ENCODE results near the gene GPR17.

The GPR17 gene, protein sequence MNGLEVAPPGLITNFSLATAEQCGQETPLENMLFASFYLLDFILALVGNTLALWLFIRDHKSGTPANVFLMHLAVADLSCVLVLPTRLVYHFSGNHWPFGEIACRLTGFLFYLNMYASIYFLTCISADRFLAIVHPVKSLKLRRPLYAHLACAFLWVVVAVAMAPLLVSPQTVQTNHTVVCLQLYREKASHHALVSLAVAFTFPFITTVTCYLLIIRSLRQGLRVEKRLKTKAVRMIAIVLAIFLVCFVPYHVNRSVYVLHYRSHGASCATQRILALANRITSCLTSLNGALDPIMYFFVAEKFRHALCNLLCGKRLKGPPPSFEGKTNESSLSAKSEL

DNA sequence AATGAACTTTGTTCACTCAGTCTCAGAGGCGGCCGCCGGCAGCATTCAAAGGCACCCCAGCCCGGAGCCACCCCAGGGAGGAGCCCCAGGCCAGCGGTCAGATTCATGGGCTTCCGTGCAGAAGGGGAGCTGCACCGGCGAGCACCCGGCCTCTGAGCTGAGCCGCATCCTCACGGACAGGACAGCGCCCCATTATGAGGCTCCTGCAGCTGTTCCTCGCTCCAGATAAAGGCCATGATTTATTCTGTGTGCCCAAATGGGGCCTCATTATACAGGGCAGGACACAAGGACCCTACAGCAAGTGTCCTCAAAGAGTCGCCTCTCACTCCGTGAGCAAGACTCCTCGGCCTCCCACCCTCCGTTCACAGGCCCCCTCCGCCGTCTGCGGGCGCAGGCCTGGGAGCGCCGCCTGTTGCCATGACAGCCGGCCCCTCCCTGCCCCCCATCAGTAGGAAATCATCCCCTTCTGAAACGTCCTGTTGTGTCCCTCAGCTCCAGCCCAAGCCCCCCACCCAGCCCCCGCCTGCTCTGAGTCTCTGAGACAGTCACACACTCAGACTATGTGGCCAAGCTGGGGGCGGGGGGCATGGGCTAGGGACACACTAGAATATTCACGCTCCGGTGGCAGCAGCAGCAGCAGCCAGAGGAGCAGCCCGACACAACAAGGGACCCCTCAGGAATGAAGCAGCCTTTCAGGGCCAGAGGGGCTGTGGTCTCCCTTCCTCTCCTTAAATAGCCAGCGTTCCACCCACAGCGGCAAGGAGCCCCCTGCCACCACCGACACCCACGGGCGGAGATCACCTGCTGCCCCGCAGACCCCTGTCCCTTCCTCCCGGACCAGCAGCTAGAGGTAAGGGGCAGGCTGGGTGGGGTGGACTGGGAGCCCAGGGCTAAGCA lies at the start of gene GPR17:
Gene GPR17, plus strand, starts transcription at position 759 of the 897 bp plus-strand sequence. CDS start 4,583 bp downstream, outside the sequence.
- no peak for DNase-seq

DNA sequence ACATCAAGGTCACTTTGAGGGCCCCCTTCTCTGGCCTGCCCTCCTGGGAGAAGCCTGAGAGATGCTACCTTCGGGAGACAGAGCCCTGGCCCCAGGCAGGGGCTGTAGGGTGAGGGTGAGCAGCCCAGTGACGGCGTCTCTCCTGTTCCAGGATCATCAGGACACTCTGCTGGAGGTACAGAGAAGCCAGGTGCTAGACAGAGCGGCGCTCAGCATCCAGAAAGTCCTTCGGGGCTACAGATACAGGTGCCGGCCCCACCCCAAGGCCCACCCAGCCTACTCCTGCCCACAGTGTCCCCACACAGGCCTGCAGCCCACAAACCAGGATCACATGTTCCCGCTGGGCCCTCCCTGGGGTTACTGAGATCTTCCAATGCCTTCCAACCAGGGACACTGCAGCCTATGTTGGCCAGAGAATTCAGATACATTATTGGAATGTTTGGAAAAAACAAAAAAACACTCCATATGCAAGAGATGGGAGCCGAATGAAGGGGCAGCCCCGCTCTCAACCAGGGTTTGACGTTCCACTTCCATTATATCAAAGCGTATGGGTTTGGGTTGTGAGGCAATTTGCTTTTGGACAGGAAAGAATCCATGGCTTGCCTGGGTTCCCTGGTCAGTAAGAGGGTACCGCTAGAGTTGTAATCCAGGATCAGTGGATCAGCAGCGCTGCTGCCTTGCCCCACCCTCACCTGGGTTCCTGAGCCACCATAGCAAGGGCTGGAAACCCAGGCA lies 49.5 kb upstream of the GPR17 start:
- DNase-seq: no peak

GRCh38 chr2:127597046-127597983 lies 48.6 kb upstream of the GPR17 start:
- no peak for DNase-seq

GRCh38 chr2:127597984-127598380 lies 48.0 kb upstream of the GPR17 start:
- DNase-seq: no peak

GRCh38 chr2:127598711-127599110 lies 47.2 kb upstream of the GPR17 start:
- no peak for DNase-seq

- no peak for DNase-seq
Observed at GRCh38 chr2:127599211-127599610, 46.7 kb upstream of the GPR17 start.

DNA sequence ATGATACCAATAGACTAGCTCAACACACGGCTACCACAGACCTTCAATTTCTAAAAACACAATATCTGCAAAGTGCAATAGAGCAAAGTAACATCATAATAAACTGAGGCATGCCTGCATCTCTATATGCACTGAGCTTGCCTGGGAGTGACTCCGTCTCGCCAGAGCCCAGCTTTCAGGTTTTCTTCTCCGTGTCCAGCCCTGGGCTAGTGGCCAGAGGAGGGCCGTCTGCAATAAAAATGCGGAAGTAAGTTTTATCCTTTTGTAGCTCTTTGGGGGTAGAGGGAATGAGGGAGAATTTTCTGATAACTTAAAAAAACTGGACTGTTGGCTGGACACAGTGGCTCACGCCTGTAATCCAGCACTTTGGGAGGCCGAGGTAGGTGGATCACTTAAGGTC lies 41.0 kb upstream of the GPR17 start:
- no peak for DNase-seq

DNA sequence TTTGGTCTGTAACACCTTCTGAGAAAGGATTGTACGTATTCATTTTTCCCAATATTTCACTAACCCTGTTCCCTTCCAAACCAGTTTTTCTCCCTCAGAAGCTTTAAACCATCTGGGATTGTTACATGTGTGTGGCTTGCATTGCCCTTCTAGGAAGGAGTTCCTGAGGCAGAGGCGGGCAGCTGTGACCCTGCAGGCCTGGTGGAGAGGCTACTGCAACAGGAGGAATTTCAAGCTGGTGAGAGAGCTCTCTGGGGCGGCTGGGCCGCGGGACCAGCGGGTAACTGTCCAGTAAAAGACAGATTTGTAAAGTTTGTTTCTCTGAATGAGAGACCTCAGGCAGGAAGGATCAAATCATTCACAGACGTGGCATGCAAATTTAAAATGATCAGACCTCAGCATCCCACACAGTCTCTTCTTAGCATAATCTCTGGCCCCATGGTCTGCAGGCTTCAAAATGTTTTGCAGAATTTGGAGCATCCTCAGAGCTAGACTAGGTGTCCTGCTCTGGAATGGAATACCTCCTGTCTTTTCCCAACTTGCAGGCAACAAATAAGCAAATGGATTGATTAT lies 40.2 kb upstream of the GPR17 start:
- no peak for DNase-seq

DNA sequence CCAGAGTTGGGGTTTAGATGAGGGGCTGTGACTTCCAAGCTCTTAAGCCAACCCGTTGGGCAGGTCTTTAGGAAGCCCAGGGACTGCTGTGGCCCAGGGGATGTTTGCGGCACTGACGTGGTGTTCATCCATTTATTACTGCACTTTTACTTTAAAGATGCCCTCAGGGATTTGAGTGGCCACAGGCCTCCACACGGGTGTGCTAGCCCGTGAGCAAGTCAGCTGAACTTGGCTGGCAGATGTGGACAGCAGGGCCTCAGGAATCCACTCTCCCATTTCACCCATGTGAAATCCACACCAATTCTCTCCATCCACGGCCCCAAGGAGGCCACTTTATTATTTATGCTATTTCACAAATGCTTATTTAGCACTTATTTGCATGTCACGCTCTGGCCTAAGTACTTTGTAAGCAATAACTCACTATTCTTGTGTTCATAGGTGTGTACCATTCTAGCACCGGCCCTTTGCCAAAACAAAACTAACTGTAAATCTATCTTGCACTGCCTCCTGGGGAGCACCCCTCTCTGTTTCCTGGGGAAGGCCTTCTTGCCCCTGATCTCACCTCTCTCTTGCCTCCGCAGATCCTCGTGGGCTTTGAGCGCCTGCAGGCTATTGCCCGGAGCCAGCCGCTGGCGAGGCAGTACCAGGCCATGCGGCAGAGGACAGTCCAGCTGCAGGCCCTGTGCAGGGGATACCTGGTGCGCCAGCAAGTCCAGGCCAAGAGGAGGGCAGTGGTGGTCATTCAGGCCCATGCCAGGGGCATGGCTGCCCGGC lies 39.1 kb upstream of the GPR17 start:
- no peak for DNase-seq

GRCh38 chr2:127607399-127607908 lies 38.5 kb upstream of the GPR17 start:
- no peak for DNase-seq

DNA sequence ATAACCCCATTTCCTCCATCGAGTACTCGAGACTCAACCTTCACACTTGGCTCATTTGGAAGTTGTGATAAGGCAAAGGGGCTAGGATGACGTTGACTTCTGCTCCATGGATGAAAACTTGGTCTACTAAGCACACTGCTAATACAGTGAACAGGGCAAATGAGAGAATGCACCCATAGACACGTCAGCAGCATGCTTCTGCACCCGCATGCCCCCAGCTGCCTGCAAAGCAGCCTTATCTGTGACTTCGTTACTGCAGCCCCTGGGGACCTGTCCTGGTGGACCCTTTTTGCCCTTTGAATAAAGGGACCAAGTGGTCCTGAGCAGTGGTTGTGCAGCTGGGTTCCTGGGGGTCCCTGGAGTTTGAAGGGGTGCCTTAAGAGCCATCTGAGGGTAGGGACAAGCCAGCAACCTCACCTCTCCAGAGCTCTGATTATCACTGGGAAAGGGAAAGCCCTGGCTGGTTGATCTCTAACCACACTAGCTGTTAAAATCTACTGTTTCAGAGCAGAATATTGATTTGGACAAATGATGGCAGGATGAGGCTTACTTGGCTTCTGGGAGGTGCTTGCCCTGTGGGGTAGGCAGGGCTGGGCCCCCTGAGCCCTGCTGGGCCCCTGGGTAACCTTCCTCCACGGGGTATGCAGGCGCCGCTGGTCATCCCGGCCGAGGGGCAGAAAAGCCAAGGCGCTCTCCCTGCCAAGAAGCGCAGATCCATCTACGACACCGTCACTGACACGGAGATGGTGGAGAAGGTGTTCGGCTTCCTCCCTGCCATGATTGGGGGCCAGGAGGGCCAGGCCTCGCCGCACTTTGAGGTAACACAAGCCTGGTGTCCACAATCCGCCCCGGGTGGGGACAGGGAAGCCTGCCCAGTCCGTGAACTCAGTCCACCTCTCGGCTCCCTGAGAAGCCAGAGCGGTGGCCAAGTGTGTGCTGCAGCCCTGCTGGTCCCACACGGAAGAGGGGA lies 37.6 kb upstream of the GPR17 start:
- no peak for DNase-seq

DNA sequence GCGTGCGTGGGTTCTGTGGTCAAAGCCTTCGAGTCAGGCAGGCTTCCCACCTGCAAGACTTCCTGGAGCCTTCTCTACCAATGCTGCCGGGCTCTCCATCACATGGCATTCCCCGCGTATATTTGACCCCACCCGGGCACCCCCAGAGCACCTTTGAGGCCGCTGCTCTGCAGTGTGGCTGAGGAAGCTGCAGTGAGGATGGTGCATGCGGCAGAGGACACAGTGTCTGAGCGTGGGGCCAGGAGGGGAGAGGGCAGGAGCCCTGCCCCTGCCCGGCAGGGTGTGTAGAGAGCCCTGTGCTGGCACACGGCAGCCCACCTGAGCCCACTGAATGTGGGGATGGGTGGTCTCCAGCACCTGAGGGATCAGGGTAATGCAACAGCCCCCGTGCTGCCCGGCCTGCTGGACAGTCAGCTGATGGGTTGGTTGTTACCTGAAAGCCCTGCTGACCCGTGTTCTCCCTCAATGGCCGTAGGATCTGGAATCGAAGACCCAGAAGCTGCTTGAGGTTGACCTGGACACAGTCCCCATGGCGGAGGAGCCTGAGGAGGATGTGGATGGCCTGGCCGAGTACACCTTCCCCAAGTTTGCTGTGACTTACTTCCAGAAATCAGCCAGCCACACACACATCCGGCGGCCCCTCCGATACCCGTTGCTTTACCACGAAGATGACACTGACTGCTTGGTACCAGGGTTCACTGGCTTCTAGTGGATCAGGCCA lies 36.8 kb upstream of the GPR17 start:
- no peak for DNase-seq

DNA sequence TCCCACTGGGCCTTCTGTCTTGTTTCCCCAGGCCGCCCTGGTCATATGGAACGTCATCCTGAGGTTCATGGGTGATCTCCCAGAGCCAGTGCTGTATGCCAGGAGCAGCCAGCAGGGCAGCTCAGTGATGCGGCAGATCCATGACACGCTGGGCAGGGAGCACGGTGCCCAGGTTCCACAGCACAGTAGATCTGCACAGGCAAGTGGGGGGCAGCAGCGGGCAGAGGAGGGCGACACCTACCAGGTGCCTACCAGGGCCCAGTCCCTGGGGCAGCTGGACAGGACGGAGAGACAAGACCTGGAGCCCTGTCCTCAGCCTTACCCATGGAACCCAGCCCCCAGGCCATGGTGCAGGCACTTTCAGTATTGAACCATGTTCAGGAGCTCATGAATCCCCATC lies 36.1 kb upstream of the GPR17 start:
- DNase-seq: no peak

- no peak for DNase-seq
Observed at GRCh38 chr2:127610561-127610960, 35.4 kb upstream of the GPR17 start.

DNA sequence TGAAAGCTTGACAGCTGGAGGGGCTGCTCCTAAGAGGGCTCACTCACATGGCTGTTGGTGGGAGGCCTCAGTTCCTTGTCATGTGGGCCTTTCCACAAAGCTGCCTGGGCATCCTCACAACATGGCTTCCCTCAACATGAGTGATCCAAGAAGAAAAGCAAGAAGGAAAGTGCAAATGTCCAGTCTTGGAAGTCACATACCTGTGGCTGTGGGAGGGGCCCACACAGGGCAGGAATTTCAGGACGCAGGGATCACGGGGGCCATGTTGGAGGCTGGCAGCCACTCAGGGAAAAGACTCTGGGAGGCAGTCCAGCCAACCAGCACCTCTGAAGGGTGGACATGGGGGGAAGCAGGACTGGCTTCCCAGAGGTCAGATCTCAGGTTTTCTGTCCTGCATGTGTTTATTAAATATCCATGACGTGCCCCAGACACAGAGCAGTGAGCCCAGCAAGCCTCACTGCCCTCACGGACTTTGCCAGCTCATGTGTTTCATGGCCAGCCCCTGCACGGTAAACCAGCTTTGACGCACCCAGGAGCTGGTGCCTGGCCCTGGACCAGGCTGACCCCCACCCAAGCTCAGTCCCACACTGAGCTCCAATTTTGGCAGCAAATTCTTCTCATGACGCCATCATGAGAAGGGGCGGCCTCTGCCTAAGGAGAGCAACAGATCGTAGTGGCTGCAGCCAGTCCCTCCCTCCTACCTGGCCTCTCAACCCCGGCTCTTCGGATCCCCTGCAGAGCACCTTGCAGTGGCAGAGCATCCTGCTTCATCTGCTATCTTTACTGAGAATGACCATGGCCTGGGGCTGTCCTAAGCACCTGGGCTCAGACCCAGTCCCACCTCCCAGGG lies 34.7 kb upstream of the GPR17 start:
- DNase-seq: no peak

- DNase-seq: no peak
Observed at GRCh38 chr2:127612111-127612822, 33.7 kb upstream of the GPR17 start.

DNA sequence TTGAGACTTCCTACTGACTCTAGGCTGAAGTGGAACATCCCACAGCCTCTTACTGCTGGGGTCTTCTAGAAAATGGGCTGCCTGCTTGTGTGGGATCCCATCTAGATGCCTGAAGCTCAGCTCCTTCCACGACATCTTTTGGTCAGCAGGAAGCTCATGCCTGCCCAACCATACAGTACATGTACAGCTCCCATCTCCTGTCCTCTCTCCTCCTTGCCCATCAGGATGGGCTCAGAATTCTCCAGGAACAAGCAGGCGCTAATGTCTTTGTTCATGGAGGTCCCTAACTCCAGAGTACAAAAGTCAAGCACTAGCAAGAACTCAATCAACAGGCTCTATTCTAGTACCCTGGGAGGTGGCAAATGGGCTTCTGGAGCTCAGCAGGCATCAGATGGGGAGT lies 31.7 kb upstream of the GPR17 start:
- DNase-seq: no peak
